Measurements from ENCODE around the gene CCDC192.
A peak's percentile ranks its signal among the peaks of the same experiment; 100 is the strongest.

Gene CCDC192

GRCh38 chr5:127834554-127834953 is 131.4 kb downstream of the CCDC192 start:
- TF ChIP-seq ISL1 (CRISPR knock-in tag; IDR thresholded peaks at IDR 0.05) (no peak), PPARA (CRISPR knock-in tag; IDR thresholded peaks at IDR 0.05; ENCODE audit: borderline replicate concordance) (no peak), POU6F1 (CRISPR knock-in tag; IDR thresholded peaks at IDR 0.05; ENCODE audit: borderline replicate concordance, low read depth) (no peak), OSR1 (CRISPR knock-in tag; IDR thresholded peaks at IDR 0.05) (no peak), TSHZ2 (CRISPR knock-in tag; IDR thresholded peaks at IDR 0.05) (no peak), RARB (CRISPR knock-in tag; IDR thresholded peaks at IDR 0.05) (no peak), ZFP3 (CRISPR knock-in tag; IDR thresholded peaks at IDR 0.05) (no peak), TOX (CRISPR knock-in tag; IDR thresholded peaks at IDR 0.05; ENCODE audit: borderline replicate concordance) (no peak)
- no peak for ATAC-seq

GRCh38 chr5:127838661-127839060 is 135.5 kb downstream of the CCDC192 start:
- ATAC-seq: peak; percentile 54; the same call in 1 of the 3 replicates
- no peak for TF ChIP-seq ISL1 (CRISPR knock-in tag; IDR thresholded peaks at IDR 0.05)
- TF ChIP-seq ZNF8 (CRISPR knock-in tag; IDR thresholded peaks at IDR 0.05): no peak
- TF ChIP-seq PPARA (CRISPR knock-in tag; IDR thresholded peaks at IDR 0.05; ENCODE audit: borderline replicate concordance): no peak
- no peak for TF ChIP-seq CREB5 (CRISPR knock-in tag; IDR thresholded peaks at IDR 0.05; ENCODE audit: low read depth)
- no peak for TF ChIP-seq TOX (CRISPR knock-in tag; IDR thresholded peaks at IDR 0.05; ENCODE audit: borderline replicate concordance)
- no peak for TF ChIP-seq ZC3H10 (CRISPR knock-in tag; IDR thresholded peaks at IDR 0.05)
- no peak for TF ChIP-seq BACH2 (CRISPR knock-in tag; IDR thresholded peaks at IDR 0.05; ENCODE audit: borderline replicate concordance)
- no peak for TF ChIP-seq CSDC2 (CRISPR knock-in tag; IDR thresholded peaks at IDR 0.05)
- no peak for TF ChIP-seq ZNF565 (CRISPR knock-in tag; conservative IDR thresholded peaks at IDR 0.05; ENCODE audit: low read depth)
- TF ChIP-seq TSHZ2 (CRISPR knock-in tag; IDR thresholded peaks at IDR 0.05): no peak
- no peak for TF ChIP-seq OSR1 (CRISPR knock-in tag; IDR thresholded peaks at IDR 0.05)
- no peak for TF ChIP-seq ESRRG (CRISPR knock-in tag; IDR thresholded peaks at IDR 0.05)
- no peak for TF ChIP-seq ZFP30 (CRISPR knock-in tag; IDR thresholded peaks at IDR 0.05)
- TF ChIP-seq ARNTL (CRISPR knock-in tag; IDR thresholded peaks at IDR 0.05; ENCODE audit: borderline replicate concordance, low read depth): no peak
- TF ChIP-seq ZNF70 (CRISPR knock-in tag; IDR thresholded peaks at IDR 0.05): no peak
- TF ChIP-seq CSRNP3 (CRISPR knock-in tag; IDR thresholded peaks at IDR 0.05): no peak
- no peak for TF ChIP-seq PATZ1 (CRISPR knock-in tag; IDR thresholded peaks at IDR 0.05; ENCODE audit: borderline replicate concordance)
- TF ChIP-seq RARB (CRISPR knock-in tag; IDR thresholded peaks at IDR 0.05): no peak
- TF ChIP-seq TCF4 (CRISPR knock-in tag; IDR thresholded peaks at IDR 0.05; ENCODE audit: borderline replicate concordance): no peak

All from SK-N-SH treated with all-trans-retinoic acid at 6 μM for 48 hours (cell line).